ENCODE measurements around the gene RBFOX1.

- TF ChIP-seq SUPT20H (IDR thresholded peaks at IDR 0.05; ENCODE audit: borderline replicate concordance, control insufficient read depth, low read depth, low read length), result no peak
- no peak for TF ChIP-seq CBX3 (IDR thresholded peaks at IDR 0.05; ENCODE audit: borderline replicate concordance, low read depth)
- TF ChIP-seq NRF1 (conservative IDR thresholded peaks at IDR 0.05; ENCODE audit: low read depth, low read length), result no peak
- no peak for TF ChIP-seq MLLT1 (IDR thresholded peaks at IDR 0.05)
- TF ChIP-seq RCOR1 (conservative IDR thresholded peaks at IDR 0.05; ENCODE audit: low read depth, low read length), result no peak
- no peak for TF ChIP-seq EGR1 (IDR thresholded peaks at IDR 0.05; ENCODE audit: borderline replicate concordance in 1 of 2, low read depth in 2 of 2, low read length in 2 of 2)
- no peak for TF ChIP-seq CTCF (IDR thresholded peaks at IDR 0.05 in 2 of 3, conservative IDR thresholded peaks at IDR 0.05 in 1 of 3; ENCODE audit: control insufficient read depth in 2 of 3, extremely low read depth in 1 of 3, insufficient read depth in 1 of 3, low read depth in 3 of 3, low read length in 3 of 3)
- TF ChIP-seq IRF3 (IDR thresholded peaks at IDR 0.05), result no peak
- TF ChIP-seq POLR2A (IDR thresholded peaks at IDR 0.05; ENCODE audit: low read depth, low read length), result no peak
- no peak for TF ChIP-seq ESRRA (IDR thresholded peaks at IDR 0.05; ENCODE audit: low read length)
- TF ChIP-seq RAD21 (IDR thresholded peaks at IDR 0.05; ENCODE audit: insufficient read depth, low read depth, low read length), result no peak
Observed at GRCh38 chr16:7602291-7602950, 269.8 kb downstream of the RBFOX1 start.

Measured in GM12878 (cell line).